Measurements from ENCODE around the gene SOCS6.
"Not testable (repeated sequence)": the region's sequence is repeated elsewhere in the genome, so short reads cannot be mapped to it uniquely, and the experiment has no call there.

SOCS6 gene, protein sequence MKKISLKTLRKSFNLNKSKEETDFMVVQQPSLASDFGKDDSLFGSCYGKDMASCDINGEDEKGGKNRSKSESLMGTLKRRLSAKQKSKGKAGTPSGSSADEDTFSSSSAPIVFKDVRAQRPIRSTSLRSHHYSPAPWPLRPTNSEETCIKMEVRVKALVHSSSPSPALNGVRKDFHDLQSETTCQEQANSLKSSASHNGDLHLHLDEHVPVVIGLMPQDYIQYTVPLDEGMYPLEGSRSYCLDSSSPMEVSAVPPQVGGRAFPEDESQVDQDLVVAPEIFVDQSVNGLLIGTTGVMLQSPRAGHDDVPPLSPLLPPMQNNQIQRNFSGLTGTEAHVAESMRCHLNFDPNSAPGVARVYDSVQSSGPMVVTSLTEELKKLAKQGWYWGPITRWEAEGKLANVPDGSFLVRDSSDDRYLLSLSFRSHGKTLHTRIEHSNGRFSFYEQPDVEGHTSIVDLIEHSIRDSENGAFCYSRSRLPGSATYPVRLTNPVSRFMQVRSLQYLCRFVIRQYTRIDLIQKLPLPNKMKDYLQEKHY

DNA sequence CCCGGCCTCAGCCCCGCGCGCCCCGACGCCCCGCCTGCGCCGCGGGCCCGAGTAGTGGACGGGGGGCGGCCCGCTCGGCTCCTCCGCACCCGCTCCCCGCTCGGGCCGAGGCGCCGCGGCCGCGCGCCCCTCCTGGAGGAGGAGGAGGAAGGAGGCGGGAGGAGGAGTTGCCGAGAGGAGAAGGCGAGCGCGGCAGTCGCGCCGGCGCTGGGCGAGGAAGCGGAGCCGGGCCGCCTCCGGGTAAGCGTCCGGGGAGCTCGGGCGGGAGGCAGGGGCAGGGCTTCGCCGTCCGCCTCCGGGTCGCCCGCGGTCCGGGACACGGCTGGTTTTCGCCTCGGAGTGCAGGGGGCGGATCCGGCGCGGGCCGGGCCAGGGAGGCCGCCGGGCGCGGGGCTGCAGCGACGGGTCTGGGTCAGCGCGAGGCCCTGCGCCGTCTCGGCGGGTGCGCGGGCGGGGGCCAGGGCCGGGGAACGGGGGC, at the start of gene SOCS6:
Gene SOCS6 (plus strand): TSS at position 195 of the 478 bp plus-strand sequence. CDS start 35,624 bp downstream, outside the sequence.
- DNase-seq: no peak

DNA sequence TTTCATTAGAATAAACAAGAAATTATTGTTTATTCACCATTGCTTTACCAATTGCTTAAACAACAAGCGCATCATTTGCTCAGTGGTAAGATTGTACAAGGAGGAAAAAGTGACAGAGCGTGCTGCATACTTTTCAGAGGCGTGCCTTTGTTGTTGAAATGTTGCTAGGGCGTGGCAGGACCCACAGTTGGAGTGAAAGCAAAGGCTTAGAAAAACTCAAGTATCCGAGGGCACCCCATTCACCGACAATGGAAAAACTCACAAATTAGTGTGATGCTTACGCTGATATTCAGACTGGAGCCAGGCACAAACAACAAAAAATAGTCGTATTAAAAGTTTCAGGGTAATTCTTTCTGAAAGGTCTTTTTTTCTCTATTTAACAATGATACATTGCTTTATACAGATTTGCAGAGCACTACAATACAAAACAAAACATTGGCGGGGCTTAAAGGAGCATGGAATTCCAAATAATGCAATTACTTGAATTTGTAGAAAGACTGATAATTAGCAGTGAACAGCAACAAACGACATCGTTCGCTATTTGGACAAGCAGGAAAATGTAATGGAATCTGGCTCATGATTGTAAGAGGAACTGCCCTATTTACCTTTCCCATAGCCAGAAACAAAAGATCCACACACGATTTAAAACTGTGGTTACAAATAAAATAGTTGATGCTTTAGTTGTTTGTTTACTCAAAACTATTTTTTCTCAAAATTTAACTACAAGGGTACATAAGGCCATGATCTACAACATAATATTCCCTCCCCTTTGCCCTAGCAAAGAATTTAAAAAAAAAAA, 45.5 kb upstream of the SOCS6 start:
- no peak for DNase-seq

DNA sequence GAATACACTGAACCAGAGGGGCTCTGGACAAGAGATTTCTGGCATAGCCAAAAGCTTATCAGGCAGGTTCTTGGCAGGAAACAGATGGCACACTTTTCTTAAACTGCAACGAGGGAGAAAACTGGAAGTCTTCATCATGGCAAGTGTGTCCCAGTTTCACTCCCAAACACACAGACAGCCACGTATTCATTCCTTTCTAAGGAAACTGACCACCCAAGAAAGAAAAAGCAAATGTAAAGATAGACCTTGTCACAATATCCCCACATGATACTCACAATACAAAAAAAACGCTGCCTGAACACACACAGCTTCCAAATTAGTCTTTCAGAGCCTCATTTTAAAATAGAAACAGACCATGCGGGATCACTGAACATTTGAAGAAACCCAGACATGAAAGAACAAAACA, 42.8 kb upstream of the SOCS6 start:
- DNase-seq: no peak

DNA sequence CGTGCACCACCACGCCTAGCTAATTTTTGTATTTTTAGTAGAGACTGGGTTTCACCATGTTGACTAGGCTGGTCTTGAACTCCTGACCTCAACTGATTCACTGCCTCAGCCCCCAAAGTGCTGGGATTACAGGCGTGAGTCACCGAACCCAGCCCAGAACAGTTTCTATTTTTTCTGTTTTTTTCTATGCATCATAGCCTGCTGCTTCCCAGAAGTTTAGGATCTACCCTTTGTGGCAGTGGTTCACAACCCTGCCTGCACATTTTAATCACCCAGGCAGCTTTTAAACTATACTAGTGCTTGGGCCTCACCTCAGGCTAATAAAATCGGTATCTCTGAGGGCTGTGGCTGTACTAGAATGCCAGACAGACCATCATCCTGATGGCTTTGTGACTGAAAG, 39.7 kb upstream of the SOCS6 start:
- DNase-seq: no peak

DNA sequence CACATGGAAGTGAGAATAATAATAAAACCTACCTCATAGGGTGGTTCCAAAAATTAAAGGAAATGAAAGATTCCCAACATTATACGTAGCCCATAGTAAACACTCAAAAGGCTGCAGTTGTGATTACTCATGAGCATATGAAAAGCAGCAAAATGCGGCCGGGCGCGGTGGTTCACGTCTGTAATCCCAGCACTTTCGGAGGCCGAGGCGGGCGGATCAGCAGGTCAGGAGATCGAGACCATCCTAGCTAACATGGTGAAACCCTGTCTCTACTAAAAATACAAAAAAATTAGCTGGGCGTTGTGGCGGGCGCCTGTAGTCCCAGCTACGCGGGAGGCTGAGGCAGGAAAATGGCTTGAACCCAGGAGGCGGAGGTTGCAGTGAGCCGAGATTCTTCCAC, 39.0 kb upstream of the SOCS6 start:
- not testable (repeated sequence) for DNase-seq

DNA sequence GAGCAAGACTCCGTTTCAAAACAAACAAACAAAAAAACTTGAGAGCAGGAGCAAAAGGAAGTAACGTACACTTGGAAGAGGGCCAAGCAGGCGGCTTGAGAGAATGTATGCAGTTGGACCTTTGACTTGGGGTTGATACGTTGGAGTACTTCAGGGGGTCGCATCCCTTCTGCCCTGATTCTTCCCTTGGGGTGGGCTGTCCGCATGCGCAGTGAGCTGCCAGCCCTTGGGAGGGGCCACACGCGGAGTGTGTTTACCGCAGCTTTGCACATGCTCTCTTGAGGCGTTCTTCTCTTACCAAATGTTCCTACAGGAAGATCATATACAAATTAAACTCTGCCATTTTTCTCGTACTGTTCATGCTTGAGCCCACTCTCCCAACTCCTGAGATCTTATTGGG, 38.1 kb upstream of the SOCS6 start:
- no peak for DNase-seq

- no peak for DNase-seq
Measured at GRCh38 chr18:70256184-70256583, 32.7 kb upstream of the SOCS6 start.

GRCh38 chr18:70256994-70257393, 31.9 kb upstream of the SOCS6 start:
- DNase-seq: no peak

DNA sequence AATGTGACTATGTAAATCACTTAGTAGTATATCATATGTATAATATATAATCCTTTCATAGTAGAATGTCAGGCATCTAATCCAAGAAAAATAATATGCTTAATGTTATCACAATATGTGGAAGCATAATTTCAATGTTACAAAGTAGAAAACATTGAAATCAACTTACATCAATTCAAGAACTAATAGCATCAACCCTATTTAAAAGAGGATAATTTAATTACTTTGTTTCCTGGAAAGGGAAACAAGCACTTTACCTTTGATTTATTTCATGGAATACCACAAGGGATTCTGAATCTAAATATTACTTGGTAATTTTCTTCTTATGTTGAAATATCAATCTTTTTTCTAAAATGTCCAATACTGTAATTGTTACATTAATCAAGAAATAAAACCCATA, 30.6 kb upstream of the SOCS6 start:
- no peak for DNase-seq

DNA sequence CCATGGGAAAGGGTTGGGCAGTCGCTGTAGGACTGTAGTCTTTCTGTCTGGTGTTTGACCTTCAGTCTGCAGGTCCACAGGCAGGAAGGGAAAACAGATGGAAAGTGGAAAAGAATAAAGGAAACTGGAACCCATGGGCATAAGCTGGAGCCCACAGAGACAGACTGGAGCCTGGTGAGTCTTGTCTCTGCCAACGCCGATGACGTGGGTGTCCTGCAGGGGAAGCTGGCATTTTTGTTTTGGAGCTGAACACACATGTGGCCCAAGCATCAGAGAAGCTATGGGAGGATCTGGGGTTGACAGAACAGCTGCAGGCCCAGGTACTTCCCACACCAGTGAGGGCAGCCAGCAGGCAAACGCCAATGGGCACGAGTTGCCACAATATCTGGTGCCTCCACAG, 28.2 kb upstream of the SOCS6 start:
- DNase-seq: no peak

- no peak for DNase-seq
Measured at GRCh38 chr18:70261141-70261788, 27.6 kb upstream of the SOCS6 start.

GRCh38 chr18:70263336-70263735, 25.5 kb upstream of the SOCS6 start:
- no peak for DNase-seq

- DNase-seq: no peak
Measured at GRCh38 chr18:70271742-70272141, 17.1 kb upstream of the SOCS6 start.

DNA sequence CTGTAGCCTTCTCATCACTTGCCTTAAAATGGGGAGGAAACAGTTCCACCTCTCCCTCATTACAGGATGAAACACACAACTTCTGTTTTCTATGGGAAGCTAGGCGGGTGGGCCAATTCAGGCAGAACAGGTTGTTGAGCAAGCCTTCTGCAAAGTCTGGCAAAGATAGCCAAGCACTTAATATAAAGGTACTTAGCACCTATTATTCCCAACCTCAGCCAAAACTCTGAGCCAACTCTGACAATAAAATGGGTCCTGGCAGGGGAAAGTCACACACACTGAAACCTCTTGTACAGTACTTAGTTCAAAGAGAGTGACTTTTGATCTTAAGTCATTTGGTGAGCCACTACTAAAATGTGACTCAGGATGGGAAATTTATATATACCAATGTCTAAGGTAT, 15.8 kb upstream of the SOCS6 start:
- no peak for DNase-seq

DNA sequence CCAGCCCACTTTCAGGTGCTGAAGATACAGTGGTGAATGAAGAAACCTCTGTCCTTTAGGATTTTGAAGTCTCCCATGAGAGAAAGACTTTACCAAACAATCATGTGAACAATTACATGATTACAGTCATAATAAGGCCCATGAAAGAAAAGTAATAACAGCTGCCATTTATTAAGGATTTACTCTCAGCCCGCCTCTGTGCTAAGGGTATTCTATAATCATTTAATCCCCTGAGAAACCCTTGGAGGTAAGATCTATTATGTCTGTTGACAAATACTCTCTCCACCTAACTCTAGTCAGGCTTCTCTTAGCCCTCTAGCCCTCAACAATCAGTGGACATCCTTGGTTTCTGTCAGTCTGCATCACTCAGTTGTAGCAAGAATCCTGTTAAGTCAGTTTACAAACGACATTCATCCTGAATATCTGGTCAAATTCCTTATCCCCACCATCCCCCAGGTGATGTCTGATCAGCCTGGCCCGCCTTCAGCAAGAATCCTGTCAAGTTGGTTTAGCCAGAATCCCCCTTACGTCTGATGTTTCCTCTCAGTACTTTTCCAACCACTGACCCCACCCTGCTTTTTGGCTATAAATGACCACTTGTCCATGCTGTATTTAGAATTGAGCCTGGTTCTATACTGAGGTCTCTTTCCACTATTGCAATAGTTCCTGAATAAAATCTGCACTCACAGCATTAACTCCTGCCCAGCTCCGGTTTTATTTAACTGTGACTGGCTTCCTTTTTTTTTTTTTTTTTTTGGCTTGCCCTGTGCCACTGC, 12.2 kb upstream of the SOCS6 start:
- DNase-seq: no peak

GRCh38 chr18:70279470-70279869, 9.4 kb upstream of the SOCS6 start:
- DNase-seq: no peak

GRCh38 chr18:70280007-70280925, 8.6 kb upstream of the SOCS6 start:
- no peak for DNase-seq

DNA sequence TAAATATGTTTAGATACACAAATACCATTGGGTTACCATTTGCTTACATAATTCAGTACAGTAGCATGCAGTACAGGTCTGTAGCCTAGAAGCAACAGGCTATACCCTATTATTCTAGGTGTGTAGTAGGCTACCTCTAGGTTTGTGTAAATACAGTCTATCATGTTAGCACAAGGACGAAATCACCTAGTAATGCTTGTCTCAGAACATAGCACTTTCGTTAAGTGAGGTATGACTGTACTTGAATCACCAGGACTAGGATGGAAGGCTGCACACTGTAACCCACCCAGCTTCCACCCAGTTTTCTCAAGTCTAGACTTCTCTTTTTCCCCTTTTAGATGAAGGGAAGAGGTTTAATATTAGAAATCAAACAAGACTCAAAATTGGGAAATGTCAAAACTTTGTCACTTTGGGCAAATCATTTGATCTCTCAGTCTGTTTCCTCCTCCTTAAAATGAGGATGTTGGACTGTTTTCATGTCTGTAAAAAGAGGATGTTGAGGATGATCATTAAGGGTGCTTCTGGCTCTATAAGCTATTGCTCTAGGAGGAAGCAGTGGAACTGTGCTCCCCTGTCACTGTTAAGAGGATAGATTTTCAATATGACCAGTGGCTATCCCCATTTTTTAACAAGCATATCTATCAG, 3.7 kb upstream of the SOCS6 start:
- peak; percentile 57 for DNase-seq

GRCh38 chr18:70287731-70288130, 1.1 kb upstream of the SOCS6 start:
- no peak for DNase-seq

DNA sequence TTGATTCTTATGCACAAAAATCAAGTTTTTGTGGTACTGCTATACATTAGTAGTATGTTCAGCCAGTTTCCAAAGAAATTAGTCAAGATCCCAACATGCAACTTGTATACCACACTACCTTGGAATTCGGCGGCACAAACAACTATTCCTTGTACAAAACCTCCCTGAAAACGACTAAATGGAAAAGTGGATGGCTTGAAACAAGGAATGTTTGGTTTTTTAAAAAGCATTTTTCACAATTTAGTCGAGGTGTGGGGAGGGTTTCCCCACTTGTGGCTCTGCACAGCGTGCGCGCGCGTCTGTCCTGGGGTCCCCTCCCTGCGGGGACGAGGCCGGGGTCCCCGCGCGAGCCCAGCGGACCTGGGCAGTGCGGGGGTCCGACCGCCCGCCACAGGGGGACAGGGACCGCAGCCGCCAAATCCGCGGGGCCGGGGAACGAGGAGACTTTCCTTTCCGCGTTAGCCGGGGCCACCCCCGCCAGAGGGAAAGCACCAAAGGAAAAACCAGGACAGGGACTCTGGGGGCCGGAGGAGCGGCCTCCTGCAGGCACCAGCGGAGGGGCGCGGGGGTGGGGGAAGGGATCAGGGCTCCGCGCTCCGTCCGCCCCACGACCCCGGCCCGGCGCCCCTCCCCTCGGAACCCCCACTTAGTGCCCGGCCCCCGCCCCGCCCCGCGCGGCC, 534 bp upstream of the SOCS6 start:
- no peak for DNase-seq

Measured in SIG-M5 (cell line).